Inflammatory macrophage treated with lipopolysaccharide for 1 hour (primary cell): ENCODE measurements around the gene ADPRM.
"Not testable (repeated sequence)": the region's sequence is repeated elsewhere in the genome, so short reads cannot be mapped to it uniquely, and the experiment has no call there.

ENCODE experiments used
- DNase-seq, 2 donors: peaks; one replicate each; pipeline ENCODE4 v3.0.0-alpha.2; 2020 to 2022

ADPRM gene, protein sequence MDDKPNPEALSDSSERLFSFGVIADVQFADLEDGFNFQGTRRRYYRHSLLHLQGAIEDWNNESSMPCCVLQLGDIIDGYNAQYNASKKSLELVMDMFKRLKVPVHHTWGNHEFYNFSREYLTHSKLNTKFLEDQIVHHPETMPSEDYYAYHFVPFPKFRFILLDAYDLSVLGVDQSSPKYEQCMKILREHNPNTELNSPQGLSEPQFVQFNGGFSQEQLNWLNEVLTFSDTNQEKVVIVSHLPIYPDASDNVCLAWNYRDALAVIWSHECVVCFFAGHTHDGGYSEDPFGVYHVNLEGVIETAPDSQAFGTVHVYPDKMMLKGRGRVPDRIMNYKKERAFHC

DNA sequence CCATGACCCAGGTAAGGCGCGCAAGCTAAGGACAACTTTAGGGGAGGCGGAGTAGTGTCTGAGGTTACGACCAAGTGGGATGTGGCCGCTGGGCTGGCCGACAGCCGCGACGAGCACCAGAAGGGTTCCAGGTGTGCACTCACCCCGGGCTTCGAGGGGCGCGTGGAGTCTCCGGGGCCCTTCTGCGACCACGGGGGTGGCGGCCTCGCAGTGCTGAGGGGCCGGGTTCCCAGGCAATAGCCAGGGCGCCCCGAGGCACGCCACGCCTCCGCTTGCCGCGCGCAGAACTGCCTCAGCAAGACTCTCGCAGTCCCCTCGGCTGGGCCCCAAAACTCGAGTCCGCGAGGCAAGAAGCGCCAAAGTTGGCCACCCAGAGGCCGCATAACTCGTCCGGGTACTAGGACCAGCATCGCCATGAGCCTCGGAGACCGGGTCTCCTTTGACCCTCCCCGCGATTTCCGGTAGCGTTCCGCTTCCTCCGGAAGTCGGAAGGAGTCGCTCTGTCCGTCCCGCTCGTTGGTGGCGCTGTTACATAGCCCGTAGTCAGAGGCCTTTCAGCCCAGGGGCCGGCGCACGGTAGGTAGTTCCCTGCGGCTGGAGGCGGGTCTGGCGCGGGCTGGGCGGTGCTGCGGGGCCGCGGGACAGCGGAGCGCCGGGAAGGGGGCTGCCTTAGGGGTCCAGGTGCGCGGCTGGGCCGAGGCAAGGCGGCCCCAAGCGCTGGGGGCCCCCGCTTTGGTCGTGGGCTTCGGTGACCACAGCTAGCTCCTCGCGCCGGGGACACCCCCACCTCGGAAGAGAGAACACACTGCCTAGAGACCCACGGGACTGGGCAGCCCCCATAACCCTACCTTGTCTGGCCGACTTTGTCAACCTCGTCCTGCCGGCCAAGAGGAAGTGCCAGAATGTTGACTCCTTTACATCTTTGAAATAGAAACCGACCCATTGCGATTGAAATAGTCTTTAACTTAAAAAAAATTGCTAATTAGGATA is at the start of gene ADPRM, which contains the start of gene SCO1:
TSS of gene ADPRM (plus strand) at position 503 of the 990 bp plus-strand sequence. CDS start 7,333 bp downstream, outside the sequence.
TSS of gene SCO1 (minus strand) at position 442 of the 990 bp plus-strand sequence. CDS start at position 416, 26 bp downstream.
- DNase-seq: peak; percentile 92 to 93

DNA sequence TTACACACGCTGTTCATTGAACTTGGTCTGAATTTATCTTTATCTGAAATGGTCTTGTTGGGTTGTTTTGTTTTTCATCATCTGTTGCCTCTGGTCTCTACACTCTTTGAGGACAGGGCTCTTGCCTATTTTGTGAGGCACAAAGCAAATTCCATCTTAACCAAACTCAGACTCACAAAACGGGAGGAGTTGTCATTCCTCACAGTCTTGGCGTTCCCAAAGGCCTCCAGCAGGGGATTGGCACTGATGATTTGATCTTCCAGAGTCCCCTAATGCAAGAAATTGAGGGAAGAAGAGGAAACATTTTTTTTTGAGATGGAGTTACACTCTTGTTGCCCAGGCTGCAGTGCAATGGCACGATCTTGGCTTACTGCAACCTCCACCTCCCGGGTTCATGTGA is 49.0 kb upstream of the ADPRM start:
- DNase-seq: no peak

DNA sequence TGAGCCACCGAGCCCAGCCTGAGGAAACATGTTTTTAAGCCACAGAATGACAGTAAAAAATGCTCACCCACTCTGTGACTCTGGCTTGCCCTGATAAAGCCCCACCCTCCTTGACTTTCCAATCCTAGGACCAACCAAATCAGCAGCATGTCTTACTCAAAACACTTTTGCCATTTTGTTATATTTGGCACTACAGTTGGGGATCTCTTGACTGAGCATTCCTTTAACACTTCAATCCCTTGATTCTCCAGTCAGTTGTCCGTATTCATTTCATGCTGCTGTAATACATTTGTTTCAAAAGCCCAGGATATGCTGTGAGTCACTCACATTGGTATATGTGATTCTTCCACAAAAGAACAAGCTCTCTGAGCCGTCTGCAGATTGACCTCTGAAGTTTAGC is 48.4 kb upstream of the ADPRM start:
- DNase-seq: no peak

DNA sequence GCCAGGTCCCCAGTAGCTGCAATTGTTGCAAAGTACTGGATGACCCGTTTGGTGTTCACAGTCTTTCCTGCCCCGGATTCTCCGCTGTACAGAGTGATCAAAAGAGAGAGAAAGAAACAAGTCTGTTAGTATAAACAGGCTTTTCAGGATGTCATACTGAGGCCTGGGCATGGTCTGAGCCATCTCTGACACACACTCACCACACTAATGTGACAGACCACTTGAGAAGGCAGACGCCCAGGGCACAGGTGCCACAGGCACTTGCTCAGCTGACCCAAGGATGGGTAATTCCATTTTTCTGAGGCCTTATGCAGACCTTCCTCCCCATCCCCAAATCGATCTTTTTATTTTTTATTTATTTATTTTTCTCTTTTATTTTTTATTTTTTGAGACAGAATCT is 47.8 kb upstream of the ADPRM start:
- no peak for DNase-seq

DNA sequence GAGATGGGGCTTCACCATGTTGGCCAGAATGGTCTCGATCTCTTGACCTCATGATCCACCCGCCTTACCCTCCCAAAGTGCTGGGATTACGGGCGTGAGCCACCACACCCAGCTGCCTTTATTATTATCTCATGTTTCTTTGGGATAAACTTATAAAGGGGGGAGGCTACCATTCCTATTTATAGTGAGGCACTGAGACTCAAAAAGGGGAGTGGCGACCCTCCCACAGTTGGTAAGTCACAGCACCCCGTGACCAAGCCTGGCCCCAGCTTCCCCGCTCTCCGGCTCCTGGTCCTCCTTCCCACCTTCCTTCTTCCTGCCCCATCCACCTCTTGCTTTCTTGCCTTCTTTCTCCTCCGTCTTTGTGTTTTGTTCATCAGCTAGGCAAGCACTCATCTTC is 45.5 kb upstream of the ADPRM start:
- no peak for DNase-seq

DNA sequence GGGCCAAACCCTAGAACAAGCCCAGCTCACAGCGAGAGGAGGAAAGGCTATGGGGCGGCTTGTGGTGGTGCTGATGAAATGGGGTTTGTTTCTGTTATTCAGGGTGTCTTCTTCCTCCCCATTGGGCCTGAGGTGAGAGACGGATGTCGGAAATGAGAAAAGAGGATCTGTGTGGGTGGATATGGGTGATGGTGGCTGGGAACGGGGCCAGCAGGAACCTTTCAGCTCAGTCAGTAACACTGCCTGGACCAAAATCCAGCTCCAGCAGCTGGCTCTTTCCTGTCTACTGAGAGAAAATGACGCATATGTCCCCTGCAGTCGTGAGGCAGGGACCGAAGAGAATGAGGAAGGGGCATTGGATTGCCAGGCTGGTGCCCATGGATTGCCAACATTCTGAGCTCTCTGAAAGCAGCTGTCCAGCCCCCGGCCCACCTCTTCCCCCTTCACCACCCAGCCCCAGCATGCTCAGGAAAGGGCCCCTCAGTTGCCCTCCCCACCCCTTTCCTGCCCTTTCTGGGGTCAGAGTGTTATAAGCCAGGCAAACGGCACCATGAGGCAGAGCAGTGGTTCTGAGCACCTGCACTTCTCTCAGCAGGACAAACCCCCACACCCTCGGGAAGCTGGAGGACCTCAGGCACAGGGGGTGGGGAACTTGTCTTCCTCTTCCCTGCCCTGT is 44.3 kb upstream of the ADPRM start:
- peak; percentile 35 to 47 for DNase-seq

DNA sequence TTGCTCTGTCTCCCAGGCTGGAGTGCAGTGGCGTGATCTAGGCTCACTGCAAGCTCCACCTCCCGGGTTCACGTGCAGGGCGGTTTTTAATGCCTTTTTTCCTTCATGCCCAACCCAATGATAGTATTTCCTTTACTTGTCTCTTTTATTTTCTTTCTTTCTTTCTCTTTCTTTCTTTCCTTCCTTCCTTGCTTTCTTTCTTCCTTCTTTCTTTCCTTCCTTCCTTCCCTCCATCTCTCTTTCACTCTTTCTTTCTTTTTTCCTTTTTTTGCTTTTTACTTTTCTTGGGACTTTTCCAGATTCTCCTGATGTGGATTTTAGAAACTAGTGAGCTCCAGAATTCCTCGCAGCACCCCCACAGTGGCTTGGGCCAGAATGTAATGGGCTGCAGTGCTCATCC is 43.4 kb upstream of the ADPRM start:
- no peak for DNase-seq

DNA sequence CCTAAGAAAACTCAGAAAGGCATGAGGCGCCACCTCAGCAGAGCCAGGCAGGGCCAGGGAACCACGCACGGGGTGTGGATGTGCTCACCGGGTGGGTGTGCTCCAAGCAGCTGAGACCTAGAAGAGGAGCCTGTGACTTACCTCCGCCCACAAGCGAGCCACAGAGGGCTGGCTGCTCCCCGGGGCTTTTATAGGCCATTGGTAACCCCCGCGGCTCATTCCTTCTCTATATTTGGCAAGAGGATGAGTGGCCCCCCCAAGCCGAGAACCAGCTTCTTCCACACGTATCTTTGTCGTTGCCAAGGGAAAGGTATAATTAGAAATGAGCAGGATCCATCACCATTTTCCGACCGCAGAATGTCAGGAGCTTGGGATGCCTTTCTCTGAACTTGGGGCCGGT is 40.2 kb upstream of the ADPRM start, which contains the start of gene MYH3:
TSS of gene MYH3 (minus strand) at position 162 of the 400 bp plus-strand sequence. CDS start 2,245 bp downstream, outside the sequence.
- no peak for DNase-seq

DNA sequence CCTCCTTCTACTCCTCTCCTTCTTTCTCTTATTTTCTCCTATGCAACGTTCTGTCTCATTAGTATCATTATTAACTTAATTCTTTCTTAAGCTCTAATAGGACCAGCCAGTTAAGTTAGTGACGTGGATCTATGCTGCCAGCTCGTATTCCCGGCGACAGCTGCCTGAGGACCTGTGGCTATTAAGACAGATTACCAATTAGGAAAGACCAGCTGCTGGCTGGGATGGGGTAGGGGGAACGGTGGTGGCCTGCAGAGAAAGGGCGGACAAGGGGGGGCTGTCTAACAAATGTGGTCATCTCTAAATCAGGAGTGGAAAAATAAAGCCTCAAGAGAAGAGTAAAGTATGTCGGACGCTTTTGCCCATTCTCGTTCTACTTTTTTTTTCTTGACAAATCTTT is 39.5 kb upstream of the ADPRM start:
- DNase-seq: no peak

DNA sequence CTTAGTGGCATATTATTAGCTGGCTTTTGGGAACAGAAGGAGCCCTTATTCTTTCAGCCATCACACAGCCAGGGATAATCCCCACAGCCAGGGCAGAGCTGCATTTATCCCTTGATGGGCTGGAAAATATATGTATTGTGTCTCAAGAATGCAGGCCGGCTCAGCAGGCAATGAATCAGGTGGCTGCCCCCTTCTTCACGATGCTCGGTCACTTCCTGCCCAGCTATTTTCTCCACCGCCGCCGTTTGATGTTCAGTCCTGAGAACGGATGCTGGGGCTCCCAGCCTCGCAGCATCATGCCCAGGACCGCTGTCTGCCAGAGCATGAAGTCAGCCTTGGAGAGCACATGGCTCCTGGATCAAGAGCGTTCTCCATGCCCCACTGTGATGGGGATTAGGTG is 36.0 kb upstream of the ADPRM start:
- no peak for DNase-seq

DNA sequence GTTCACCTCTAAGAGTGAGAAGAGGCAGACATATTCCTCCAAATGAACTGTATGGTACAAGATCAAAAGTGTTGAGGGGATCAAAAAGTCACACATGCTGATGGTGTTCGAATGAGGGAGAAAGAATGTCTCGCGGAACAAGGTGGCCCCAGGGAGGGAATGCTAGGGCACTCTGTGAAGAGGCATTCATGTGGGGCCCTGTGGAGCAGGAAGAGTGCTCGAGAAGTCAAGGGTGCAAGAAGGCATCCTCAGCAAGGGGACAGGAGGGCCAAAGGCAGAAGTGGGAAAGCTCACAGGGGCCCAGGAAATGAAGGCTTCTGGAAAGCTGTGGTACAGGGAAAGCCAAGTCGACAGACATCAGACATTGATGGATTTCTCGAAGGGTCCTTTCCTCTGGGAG is 34.2 kb upstream of the ADPRM start:
- no peak for DNase-seq

DNA sequence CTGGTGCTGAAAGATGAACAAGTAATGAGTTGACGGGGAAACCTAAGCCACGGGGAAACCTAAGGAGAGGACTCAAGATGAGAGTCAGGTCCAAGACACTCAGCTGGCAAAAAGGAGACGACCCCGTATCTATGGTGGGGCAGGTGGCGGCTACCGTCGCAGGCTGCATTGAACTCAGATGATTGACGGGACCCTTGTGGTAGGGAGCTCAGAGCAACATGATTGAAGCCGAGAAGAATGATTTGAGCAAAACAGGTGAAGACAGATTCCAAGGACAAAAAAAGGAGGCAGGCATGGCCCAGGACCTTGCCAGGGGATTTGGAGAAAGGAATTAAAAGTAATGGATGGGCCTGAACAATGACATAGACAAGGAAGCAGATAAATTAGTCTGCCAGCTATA is 32.8 kb upstream of the ADPRM start:
- no peak for DNase-seq

DNA sequence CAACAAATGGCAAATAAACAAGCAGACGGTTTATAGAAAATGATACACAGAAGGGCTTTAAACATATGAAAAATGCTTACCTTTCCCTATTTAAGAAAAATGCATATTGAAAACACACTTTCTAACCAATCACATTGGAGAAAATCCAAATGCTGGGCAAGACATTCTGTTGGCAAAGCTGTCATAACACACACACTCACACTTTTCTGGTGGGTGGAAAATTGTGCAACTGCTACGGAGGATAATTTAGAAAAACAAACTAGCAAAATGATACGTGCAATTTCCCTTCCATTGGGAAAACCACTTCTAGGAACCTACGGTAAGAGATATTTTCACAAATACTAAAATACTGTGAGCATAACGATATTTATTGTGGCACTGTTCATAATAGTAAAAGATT is 30.5 kb upstream of the ADPRM start:
- DNase-seq: no peak

DNA sequence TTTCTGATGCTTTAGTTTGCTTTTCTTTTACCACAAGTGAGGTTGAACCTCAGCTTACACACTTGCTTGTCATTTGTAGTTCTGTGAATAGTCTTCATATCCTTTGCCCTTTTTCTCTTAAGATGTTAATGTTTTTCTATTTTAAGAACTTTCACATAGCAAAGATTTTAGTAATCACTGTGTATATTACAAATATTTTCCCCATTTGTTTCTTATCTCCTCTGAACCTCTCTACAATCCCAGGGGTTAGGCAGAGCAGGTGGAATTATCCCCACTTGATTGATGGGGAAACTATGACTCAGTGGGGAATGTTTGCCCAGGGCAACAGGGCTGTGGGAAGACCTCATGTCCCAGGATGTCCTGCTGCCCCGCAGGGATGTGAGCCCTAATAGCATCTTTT is 28.6 kb upstream of the ADPRM start:
- DNase-seq: no peak

DNA sequence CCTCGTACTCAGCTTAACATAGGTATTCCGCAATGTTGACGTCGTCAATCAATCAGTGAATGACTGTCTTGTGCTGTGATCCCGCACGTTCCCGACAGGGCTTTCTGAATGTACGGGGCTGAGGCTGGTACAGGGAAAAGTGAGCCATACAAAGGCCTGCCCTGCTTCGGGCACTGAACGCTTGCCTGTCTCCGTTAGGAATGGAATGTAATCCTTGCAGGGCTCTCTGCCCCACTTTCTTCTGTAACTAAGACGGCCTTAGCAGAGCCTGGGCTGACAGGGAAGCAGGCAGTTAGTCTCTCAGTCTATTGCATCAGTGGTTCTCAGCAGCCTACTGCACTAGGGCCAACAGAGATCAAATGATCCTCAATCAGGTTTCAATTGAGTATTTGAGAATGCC is 24.1 kb upstream of the ADPRM start:
- no peak for DNase-seq

DNA sequence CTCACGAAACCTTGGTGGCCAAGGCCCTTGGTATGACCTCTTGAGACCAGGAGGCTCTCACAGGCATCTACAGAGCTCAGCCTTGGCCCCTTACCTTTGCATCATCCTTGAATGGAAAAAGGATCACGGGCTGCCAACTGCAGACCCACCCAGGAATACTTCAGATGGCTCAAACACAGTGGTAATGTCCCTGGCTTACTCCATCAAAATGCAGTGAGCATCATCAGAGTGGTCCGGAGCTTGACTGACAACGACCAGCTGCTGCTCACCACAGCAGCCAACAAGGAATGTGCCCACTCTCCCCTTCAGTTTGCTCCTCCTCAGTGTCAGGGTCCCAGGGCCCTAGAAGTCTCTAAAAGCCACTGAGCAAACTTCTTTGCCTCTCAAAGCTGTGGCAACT is 22.7 kb upstream of the ADPRM start:
- DNase-seq: no peak

DNA sequence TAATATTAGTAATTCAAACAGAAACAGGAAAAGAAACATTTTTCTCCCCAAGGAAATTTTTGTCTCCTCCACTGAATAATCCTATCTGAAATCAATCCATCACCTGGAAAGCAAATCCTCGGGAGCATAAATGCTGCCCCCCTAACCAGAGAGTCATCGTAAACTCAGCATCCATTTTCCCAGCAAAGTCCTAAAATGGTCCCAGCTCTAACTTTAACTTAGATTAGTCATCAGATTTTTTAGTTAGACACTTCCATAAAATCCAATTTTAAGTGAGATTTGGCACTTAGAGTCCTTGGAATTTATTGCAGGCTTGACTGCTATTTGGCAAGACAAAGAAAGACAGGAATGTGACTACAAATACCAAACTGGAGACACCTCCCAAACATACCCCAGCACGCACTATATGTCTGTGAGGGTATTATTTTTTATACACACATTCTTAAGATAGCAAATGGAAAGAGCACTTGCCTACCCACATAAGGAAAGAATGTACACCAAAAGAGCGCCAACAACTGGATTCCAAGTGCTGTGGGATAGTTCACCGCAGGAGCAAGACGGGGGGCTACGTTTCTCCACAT is 15.4 kb upstream of the ADPRM start:
- DNase-seq: no peak

DNA sequence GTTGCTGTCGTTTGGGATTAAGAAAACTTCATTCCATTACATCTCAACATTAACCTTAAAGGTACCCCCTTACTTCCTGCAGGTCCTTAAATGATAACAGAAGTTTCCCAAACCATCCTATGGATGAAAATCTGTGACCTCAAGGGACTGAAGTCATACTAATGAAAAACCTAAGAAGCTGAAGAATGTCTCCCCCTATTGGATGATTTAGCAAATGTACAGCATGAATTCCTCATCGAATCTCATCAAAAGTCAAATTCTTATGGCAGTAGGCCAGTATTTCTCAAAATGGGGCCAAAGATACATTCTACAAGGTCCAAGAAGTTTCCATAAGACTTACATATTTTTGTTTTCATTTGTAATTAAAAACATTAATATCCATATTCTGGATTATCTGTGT is 13.5 kb upstream of the ADPRM start:
- peak; percentile 16 to 66 for DNase-seq

DNA sequence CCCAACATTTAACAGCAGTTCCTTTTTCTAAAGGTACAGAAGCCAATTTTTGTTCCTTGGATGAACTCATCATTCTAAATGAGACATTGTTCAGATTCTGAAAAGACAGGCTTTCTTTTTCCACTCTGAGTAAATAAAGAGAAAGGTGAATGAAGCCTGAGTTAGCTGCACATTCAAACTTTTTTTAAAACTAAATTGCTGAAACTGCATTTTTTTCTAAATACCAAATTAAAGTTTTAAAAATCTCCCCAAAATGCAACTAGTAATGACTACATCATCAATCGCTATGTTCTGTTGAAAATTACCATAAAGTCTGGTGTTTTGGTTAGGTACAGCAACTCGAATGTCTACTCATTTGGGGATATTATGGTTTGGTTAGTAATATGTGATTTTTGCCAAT is 9.9 kb upstream of the ADPRM start:
- DNase-seq: no peak

DNA sequence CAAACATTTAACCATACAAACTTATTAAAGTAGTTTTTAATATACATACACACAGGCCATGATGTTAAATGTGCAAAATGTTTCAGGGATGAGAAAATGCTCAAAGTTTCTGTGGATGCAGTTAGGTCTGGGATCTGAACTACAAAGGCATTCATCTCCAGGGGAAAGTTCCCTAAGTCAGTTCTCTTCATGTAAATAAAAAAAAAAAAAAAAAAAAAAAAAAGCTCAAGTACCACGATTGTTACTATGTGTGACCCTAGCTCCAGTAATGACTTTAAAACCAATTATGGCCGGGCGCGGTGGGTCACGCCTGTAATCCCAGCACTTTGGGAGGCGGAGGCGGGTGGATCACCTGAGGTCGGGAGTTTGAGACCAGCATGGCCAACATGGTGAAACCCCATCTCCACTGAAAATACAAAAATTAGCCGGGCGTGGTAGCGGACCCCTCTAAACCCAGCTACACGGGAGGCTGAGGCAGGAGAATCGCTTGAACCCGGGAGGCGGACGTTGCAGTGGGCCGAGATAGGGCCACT is 1.5 kb upstream of the ADPRM start:
- DNase-seq: not testable (repeated sequence)

DNA sequence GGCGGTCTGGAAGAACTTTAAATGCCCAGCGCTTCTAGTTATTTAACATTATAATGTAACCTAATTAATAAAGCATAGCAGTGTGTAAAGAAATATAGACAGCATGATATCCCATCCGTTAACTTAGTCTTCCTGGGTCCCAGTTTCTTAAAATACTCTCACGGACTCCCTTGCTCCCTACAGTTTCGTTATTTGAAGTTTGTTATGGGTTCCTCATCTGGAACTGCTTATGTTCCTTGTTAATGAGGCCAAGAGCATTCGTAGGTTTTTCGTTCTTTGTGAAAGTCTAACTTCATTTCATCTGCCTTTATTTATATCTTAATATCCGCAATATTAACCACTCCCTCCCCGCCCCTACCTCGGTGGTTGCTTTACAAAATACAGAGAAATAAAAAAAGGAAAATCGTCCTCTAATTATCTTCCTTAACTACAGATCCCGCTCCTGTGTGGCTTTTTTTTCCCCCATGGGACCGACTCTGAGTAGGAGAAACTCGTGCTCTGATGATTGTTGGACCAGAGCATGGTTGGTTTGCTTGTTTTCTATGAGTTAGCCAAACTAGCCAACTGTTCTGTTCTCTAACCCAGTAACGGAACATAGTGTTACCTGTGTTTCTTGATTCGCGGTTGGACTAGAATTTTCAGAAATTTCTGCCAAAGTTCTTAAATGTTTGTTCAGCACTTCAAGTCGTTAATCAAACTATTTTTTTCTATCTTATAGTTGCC is 863 bp downstream of the ADPRM start:
- peak; percentile 23 for DNase-seq

DNA sequence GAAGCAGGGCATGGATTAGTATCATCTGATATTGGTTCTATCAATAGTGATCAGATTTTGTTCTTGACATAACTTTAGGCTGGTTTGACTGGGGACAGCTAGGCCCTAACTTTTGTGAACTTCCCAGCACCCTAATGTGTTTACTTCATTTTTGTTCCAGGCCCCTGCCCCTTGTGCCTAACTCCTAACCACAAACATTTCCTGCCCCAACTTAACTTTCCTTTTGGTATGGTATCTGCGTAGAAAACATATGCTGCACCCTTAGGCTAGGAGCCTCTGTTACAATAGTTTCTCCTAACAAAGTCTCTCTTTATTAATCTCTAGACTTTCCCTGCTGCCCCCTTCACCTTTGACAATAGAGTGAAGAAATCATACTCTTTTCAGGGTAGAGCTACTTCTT is 2.5 kb downstream of the ADPRM start:
- no peak for DNase-seq
